Smooth muscle cell (in vitro differentiated cells): ENCODE measurements around the gene PUS7L. TPM values are rescaled to one million over a fixed set of nuclear protein-coding genes. Genes with fewer than 3 reads are reported as not detected.

Experiments used
- DNase-seq: peaks from one replicate; lab custom pipeline; 2025; ENCODE audit not compliant: unreplicated experiment; lab: John Stamatoyannopoulos, UW
- H2AFZ ChIP-seq: fragments of 200-600 bp; sonication (generic); 2 replicates; pipeline ENCODE4 v1.6.0; 2016; ENCODE audit warnings: antibody characterized with exemption, low read depth, mild to moderate bottlenecking
- H3F3A ChIP-seq: fragments of 200-600 bp; sonication (generic); 2 replicates; pipeline ENCODE4 v1.6.0; 2017; ENCODE audit warnings: antibody characterized with exemption, low read depth
- H3K27ac ChIP-seq: fragments of 200-600 bp; sonication (generic); 2 replicates; pipeline ENCODE4 v1.5.1; 2016; ENCODE audit warnings: low read depth, mild to moderate bottlenecking
- H3K27me3 ChIP-seq: fragments of 200-600 bp; sonication (generic); 2 replicates; pipeline ENCODE4 v1.6.1; 2016; ENCODE audit warnings: low read depth, mild to moderate bottlenecking
- H3K36me3 ChIP-seq: fragments of 200-600 bp; sonication (generic); 2 replicates; pipeline ENCODE4 v1.5.1; 2016; ENCODE audit warnings: low read depth
- H3K4me1 ChIP-seq: fragments of 200-600 bp; sonication (generic); 2 replicates; pipeline ENCODE4 v1.5.1; 2016; ENCODE audit warnings: low read depth
- H3K4me2 ChIP-seq: fragments of 200-600 bp; sonication (generic); 2 replicates; pipeline ENCODE4 v1.6.0; 2016; ENCODE audit warnings: mild to moderate bottlenecking
- H3K4me3 ChIP-seq: fragments of 200-600 bp; sonication (generic); 2 replicates; pipeline ENCODE4 v1.5.1; 2016; ENCODE audit warnings: mild to moderate bottlenecking
- H3K79me2 ChIP-seq: fragments of 200-600 bp; sonication (generic); 2 replicates; pipeline ENCODE4 v1.6.0; 2016; ENCODE audit warnings: low read depth, mild to moderate bottlenecking
- H3K9ac ChIP-seq: fragments of 200-600 bp; sonication (generic); 2 replicates; pipeline ENCODE4 v1.6.0; 2016; ENCODE audit warnings: low read depth
- H3K9me3 ChIP-seq: fragments of 200-600 bp; sonication (generic); replicated peaks from 2 replicates; pipeline ENCODE4 v1.5.1; 2016; ENCODE audit warnings: low read depth
- H4K20me1 ChIP-seq: fragments of 200-600 bp; sonication (generic); 2 replicates; pipeline ENCODE4 v1.6.0; 2016; ENCODE audit warnings: low read depth
- WGBS: methylation state at CpG from one replicate; pipeline ENCODE4 v1.1.7; 2016; ENCODE audit warnings: low lambda C conversion rate; 5-methylcytosine and 5-hydroxymethylcytosine counted together
- polyA plus RNA-seq: library from polyadenylated mRNA; unstranded; fragments of >200 nt; fragmentation: Nextera tagmentation; extraction: Ambion mirVana; gene quantifications from 2 replicates; pipeline ENCODE4 v1.2.1, GENCODE V29; 2016
- total RNA-seq: library from RNA; depleted of rRNA; stranded (reverse); fragments of >200 nt; gene quantifications from 2 replicates; pipeline ENCODE4 v1.2.3, GENCODE V29; 2014
- TF ChIP-seq, protein P1 (sequence below): fragments of 200-600 bp; sonication (generic); IDR thresholded peaks from 2 replicates; pipeline ENCODE4 v1.5.1; 2017; ENCODE audit warnings: borderline replicate concordance, mild to moderate bottlenecking, antibody characterized with exemption; ENCODE audit not compliant: insufficient read depth, poor library complexity, severe bottlenecking

Gene PUS7L, protein sequence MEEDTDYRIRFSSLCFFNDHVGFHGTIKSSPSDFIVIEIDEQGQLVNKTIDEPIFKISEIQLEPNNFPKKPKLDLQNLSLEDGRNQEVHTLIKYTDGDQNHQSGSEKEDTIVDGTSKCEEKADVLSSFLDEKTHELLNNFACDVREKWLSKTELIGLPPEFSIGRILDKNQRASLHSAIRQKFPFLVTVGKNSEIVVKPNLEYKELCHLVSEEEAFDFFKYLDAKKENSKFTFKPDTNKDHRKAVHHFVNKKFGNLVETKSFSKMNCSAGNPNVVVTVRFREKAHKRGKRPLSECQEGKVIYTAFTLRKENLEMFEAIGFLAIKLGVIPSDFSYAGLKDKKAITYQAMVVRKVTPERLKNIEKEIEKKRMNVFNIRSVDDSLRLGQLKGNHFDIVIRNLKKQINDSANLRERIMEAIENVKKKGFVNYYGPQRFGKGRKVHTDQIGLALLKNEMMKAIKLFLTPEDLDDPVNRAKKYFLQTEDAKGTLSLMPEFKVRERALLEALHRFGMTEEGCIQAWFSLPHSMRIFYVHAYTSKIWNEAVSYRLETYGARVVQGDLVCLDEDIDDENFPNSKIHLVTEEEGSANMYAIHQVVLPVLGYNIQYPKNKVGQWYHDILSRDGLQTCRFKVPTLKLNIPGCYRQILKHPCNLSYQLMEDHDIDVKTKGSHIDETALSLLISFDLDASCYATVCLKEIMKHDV
- total RNA-seq (24.3 and 49.6 TPM in 2 replicates), polyA plus RNA-seq (14.8 and 16.9 TPM in 2 replicates)

DNA sequence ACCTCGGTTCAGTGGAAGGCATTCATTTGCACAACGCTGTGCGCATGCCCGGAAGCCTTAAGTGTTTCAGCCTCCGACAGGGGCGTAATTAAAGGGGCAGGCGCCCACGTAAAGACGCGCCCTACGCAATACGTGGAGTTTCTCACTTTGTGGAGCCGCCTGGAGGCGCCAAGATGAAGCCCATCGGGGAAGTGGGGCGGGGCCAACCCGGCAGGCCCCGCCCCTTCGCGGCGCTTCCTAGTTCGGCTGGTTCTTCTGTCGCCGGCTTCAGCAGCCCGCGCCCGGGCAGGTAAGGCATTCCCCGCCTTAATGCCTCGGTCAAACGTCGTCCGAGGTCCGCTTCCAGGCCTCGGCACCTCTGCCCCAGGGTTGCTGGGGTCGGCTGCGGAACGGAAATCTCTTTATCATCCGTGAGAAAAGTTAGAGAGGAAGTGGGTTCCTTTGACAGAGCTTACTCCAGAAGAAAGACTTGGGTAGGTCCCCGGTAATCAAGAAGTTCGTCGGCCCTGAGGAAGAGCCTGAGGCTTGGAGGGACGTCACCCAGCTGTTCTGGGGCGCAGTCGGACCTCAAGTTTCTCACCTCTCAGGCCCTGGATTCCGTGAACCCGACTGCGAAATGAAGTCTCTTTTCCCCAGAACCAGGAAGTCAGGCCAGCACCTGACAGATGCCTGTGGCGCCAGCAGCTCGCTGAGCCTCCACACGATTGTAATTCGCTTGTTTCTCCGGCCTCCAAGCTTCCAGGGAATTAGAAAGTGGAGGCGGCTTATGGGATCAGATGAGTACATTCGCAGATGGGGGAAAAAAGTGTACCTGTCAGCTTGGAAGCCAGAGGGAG, at the start of gene PUS7L, which contains the start of gene IRAK4:
Gene PUS7L, minus strand, starts transcription at position 63 of the 836 bp plus-strand sequence. CDS start 3,545 bp downstream, outside the sequence.
Gene IRAK4, plus strand, starts transcription at position 224 of the 836 bp plus-strand sequence. CDS start 9,161 bp downstream, outside the sequence.
- Histone ChIP-seq H3K9me3 (no peaks in the 10 kb centered on the region), H3K4me2 (peak within 1 kb of the TSS; percentile 96), H3K9ac (peak within 1 kb of the TSS; percentile 52), H4K20me1 (no peaks in the 10 kb centered on the region), H2AFZ (peak within 1 kb of the TSS; percentile 99), H3F3A (no peaks in the 10 kb centered on the region), H3K27me3 (no peaks in the 10 kb centered on the region), H3K4me1 (peaks cover 29% of the 10 kb centered on the region), H3K79me2 (peaks cover 41% of the 10 kb centered on the region), H3K4me3 (peak within 1 kb of the TSS; percentile 83), H3K27ac (peak within 1 kb of the TSS; percentile 81), H3K36me3 (peaks cover 8% of the 10 kb centered on the region)
- 3% methylated on average over 54 of the region's 54 CpGs for WGBS
- DNase-seq, result peak; percentile 67
- TF ChIP-seq, protein P1, sequence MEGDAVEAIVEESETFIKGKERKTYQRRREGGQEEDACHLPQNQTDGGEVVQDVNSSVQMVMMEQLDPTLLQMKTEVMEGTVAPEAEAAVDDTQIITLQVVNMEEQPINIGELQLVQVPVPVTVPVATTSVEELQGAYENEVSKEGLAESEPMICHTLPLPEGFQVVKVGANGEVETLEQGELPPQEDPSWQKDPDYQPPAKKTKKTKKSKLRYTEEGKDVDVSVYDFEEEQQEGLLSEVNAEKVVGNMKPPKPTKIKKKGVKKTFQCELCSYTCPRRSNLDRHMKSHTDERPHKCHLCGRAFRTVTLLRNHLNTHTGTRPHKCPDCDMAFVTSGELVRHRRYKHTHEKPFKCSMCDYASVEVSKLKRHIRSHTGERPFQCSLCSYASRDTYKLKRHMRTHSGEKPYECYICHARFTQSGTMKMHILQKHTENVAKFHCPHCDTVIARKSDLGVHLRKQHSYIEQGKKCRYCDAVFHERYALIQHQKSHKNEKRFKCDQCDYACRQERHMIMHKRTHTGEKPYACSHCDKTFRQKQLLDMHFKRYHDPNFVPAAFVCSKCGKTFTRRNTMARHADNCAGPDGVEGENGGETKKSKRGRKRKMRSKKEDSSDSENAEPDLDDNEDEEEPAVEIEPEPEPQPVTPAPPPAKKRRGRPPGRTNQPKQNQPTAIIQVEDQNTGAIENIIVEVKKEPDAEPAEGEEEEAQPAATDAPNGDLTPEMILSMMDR, result peak; percentile 32

DNA sequence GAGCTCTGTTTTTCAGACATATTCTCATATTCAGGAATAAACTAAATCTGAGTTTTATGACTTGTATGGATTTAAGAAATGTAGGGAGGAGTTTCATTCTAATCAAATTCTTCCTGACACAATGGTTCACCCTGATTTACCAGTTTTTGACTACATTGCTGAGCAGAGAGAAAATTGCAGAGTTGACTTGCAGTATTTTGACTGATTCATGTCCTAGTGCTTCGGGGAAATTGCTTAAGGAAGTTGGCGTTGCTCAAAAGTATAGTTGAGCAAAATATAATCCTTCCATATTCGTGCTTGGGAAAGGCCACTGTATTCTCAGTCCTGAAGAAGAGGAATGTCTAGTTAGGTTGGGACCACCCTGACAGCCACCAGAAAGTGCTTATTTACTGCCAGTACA, 48.8 kb upstream of the PUS7L start:
- H2AFZ ChIP-seq, result no peak overlapping the region
- H3K27ac ChIP-seq, result peak overlapping the region; percentile 99
- H3K79me2 ChIP-seq, result peaks cover 37% of the 10 kb centered on the region

DNA sequence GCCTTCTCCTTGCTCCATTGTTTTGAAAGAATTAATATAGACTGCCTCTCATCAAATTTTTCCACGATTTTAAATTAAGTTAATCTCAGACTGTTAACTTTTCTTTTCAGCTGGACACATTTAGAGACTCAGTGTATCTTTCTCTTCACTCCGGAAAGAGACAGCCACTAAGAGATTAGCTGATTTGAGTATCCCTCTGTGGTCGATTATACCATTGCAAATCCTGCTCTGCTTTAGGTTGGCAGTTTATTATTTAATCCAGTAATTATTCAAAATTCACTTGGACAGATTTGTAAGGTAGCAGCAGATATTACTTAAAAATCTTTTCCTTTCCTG, 48.1 kb upstream of the PUS7L start:
- Histone ChIP-seq H3K36me3 (peaks cover 5% of the 10 kb centered on the region), H3K79me2 (peaks cover 37% of the 10 kb centered on the region), H3K9ac (peak overlapping the region; percentile 99), H3K4me3 (peak overlapping the region; percentile 95), H4K20me1 (peaks cover 14% of the 10 kb centered on the region), H3K4me1 (peaks cover 21% of the 10 kb centered on the region), H2AFZ (peak overlapping the region; percentile 99), H3F3A (peaks cover 4% of the 10 kb centered on the region), H3K9me3 (no peaks in the 10 kb centered on the region), H3K27me3 (no peaks in the 10 kb centered on the region), H3K4me2 (peak overlapping the region; percentile 92), H3K27ac (peak overlapping the region; percentile 99)
- TF ChIP-seq, protein P1, result no peak
- WGBS, result 17% methylated on average over 3 of the region's 3 CpGs
- DNase-seq, result no peak

More for the DNA sequence above, 48.8 kb upstream of the PUS7L start:
- Histone ChIP-seq H3K27me3 (no peaks in the 10 kb centered on the region), H4K20me1 (peaks cover 14% of the 10 kb centered on the region), H3K36me3 (peaks cover 5% of the 10 kb centered on the region), H3K4me3 (peak overlapping the region; percentile 95), H3K9me3 (no peaks in the 10 kb centered on the region), H3K4me1 (peaks cover 21% of the 10 kb centered on the region), H3K9ac (no peak overlapping the region), H3K4me2 (peak overlapping the region; percentile 92), H3F3A (peaks cover 4% of the 10 kb centered on the region)
- TF ChIP-seq, protein P1, result no peak
- DNase-seq, result no peak
- WGBS, result 77% methylated on average over 3 of the region's 3 CpGs
